H1 (cell line): Measurements from ENCODE around the gene PORCN. TPM values are rescaled to one million over a fixed set of nuclear protein-coding genes. Genes with fewer than 3 reads are reported as not detected.
A peak's percentile ranks its signal among the peaks of the same experiment; 100 is the strongest.
"Not testable (repeated sequence)": the region's sequence is repeated elsewhere in the genome, so short reads cannot be mapped to it uniquely, and the experiment has no call there.

Experiments
- CTCF ChIA-PET: fragments of 300-600 bp; sonication (Branson Sonifier 250); formaldehyde crosslinking; loops from one replicate; lab custom pipeline; 2021; ENCODE audit not compliant: partially characterized antibody; lab: Charles Lee
- POLR2A ChIA-PET: fragments of 300-600 bp; sonication (Branson Sonifier 250); formaldehyde crosslinking; loops from one replicate; lab custom pipeline; 2021; ENCODE audit warnings: inconsistent platforms; ENCODE audit not compliant: partially characterized antibody; lab: Charles Lee
- DNase-seq, 2 experiments: peaks; one replicate each; pipeline versions ENCODE4 v3.0.0 to v3.0.0-alpha.2; 2010 to 2022; ENCODE audit warnings: low spot score in 2 of 2, low read depth in 1 of 2, mixed read lengths in 1 of 2
- FAIRE-seq: peaks from 2 replicates; lab custom pipeline; 2011; peaks lifted over from hg19 to GRCh38; lab: Jason Lieb, UNC
- H2AFZ ChIP-seq: 2 replicates; pipeline ENCODE4 v1.8.1; 2012; ENCODE audit warnings: low read length, inconsistent platforms
- H2AK5ac ChIP-seq: 2 replicates; pipeline ENCODE4 v1.6.1; 2013; ENCODE audit warnings: low read depth, low read length
- H2BK120ac ChIP-seq: replicated peaks from 2 replicates; pipeline ENCODE3; 2013; ENCODE audit warnings: low read depth, low read length, inconsistent platforms
- H2BK12ac ChIP-seq: 2 replicates; pipeline ENCODE4 v1.6.1; 2013; ENCODE audit warnings: low read depth, low read length
- H2BK15ac ChIP-seq: 2 replicates; pipeline ENCODE4 v1.6.1; 2013; ENCODE audit warnings: low read length
- H2BK20ac ChIP-seq: 2 replicates; pipeline ENCODE4 v1.6.1; 2013; ENCODE audit warnings: low read length
- H2BK5ac ChIP-seq: 2 replicates; pipeline ENCODE4 v1.6.1; 2013; ENCODE audit warnings: low read depth, low read length
- H3K14ac ChIP-seq: 2 replicates; pipeline ENCODE4 v1.6.1; 2013; ENCODE audit warnings: inconsistent platforms; ENCODE audit not compliant: insufficient read length
- H3K18ac ChIP-seq: 2 replicates; pipeline ENCODE4 v1.6.1; 2013; ENCODE audit warnings: low read length; ENCODE audit errors: extremely low read depth
- H3K23ac ChIP-seq: 2 replicates; pipeline ENCODE4 v1.6.1; 2013; ENCODE audit warnings: inconsistent platforms; ENCODE audit not compliant: insufficient read length
- H3K23me2 ChIP-seq: 2 replicates; pipeline ENCODE4 v1.6.1; 2013; ENCODE audit warnings: low read depth, low read length
- H3K27ac ChIP-seq: 2 replicates; pipeline ENCODE4 v1.6.1; 2011; ENCODE audit warnings: low read depth, low read length, inconsistent platforms
- H3K27me3 ChIP-seq, 4 experiments: replicated peaks in 1 of 4; 1 replicate in 1 of 4; 2 replicates in 3 of 4; pipeline versions ENCODE4 v1.6.1 to v1.8.1; 2011 to 2013; ENCODE audit warnings: low read length in 3 of 4, mild to moderate bottlenecking in 3 of 4, inconsistent platforms in 2 of 4, mixed read lengths in 2 of 4, moderate library complexity in 1 of 4; ENCODE audit not compliant: control insufficient read depth in 3 of 4, insufficient read depth in 3 of 4; ENCODE audit errors: extremely low read depth in 1 of 4
- H3K36me3 ChIP-seq, 4 experiments: 2 replicates each; pipeline versions ENCODE4 v1.6.1 to v1.8.1; 2011 to 2013; ENCODE audit warnings: mild to moderate bottlenecking in 4 of 4, low read length in 3 of 4, moderate library complexity in 2 of 4, control low read depth in 1 of 4, inconsistent platforms in 1 of 4; ENCODE audit not compliant: insufficient read depth in 4 of 4, control insufficient read depth in 2 of 4
- H3K4ac ChIP-seq: replicated peaks from 2 replicates; pipeline ENCODE3; 2013; ENCODE audit warnings: low read length, low read depth, mixed read lengths, inconsistent platforms; ENCODE audit not compliant: insufficient read length
- H3K4me1 ChIP-seq, 4 experiments: replicated peaks in 1 of 4; 1 replicate in 1 of 4; 2 replicates in 3 of 4; pipeline versions ENCODE4 v1.6.1 to v1.8.1; 2011 to 2013; ENCODE audit warnings: low read length in 3 of 4, inconsistent platforms in 2 of 4, mixed read lengths in 1 of 4; ENCODE audit not compliant: insufficient read depth in 4 of 4, control insufficient read depth in 3 of 4
- H3K4me2 ChIP-seq, 2 experiments: 2 replicates each; pipeline versions ENCODE4 v1.6.1 to v1.8.1; 2011 to 2013; ENCODE audit warnings: low read depth in 2 of 2, low read length in 2 of 2, control low read depth in 1 of 2, inconsistent platforms in 1 of 2, mild to moderate bottlenecking in 1 of 2; ENCODE audit not compliant: insufficient read depth in 1 of 2
- H3K4me3 ChIP-seq, 4 experiments: fragments of 200-600, 300-600 bp in 1 of 4; sonication (generic), shearing (Covaris generic), sonication (Bioruptor Twin) in 1 of 4; 2 replicates each; pipeline versions ENCODE4 v1.5.1 to v1.8.1; 2011 to 2016; ENCODE audit warnings: low read length in 4 of 4, low read depth in 3 of 4, control low read depth in 2 of 4, inconsistent platforms in 2 of 4, mild to moderate bottlenecking in 2 of 4, mixed read lengths in 1 of 4, moderate library complexity in 1 of 4; ENCODE audit not compliant: insufficient read depth in 2 of 4; ENCODE audit errors: extremely low read depth in 1 of 4
- H3K56ac ChIP-seq: replicated peaks from 2 replicates; pipeline ENCODE3; 2013; ENCODE audit warnings: low read depth, mild to moderate bottlenecking, mixed read lengths, low read length, inconsistent platforms; ENCODE audit not compliant: insufficient read length
- H3K79me1 ChIP-seq: 2 replicates; pipeline ENCODE4 v1.6.1; 2013; ENCODE audit warnings: low read depth, low read length, control low read depth
- H3K79me2 ChIP-seq, 2 experiments: 2 replicates each; pipeline versions ENCODE4 v1.6.1 to v1.8.1; 2012 to 2013; ENCODE audit warnings: low read length in 2 of 2, mild to moderate bottlenecking in 2 of 2, inconsistent platforms in 1 of 2; ENCODE audit not compliant: insufficient read depth in 2 of 2, control insufficient read depth in 1 of 2
- H3K9ac ChIP-seq, 4 experiments: replicated peaks in 1 of 4; 1 replicate in 1 of 4; 2 replicates in 3 of 4; pipeline versions ENCODE4 v1.6.1 to v1.8.1; 2011 to 2013; ENCODE audit warnings: low read depth in 3 of 4, low read length in 3 of 4, control low read depth in 2 of 4, mild to moderate bottlenecking in 2 of 4, moderate library complexity in 2 of 4, inconsistent platforms in 1 of 4; ENCODE audit errors: extremely low read depth in 1 of 4
- H3K9me3 ChIP-seq, 2 experiments: 2 replicates each; pipeline versions ENCODE4 v1.6.1 to v1.8.1; 2012 to 2013; ENCODE audit warnings: mild to moderate bottlenecking in 2 of 2, moderate library complexity in 2 of 2, control low read depth in 1 of 2, inconsistent platforms in 1 of 2, low read depth in 1 of 2, low read length in 1 of 2, mixed read lengths in 1 of 2; ENCODE audit not compliant: insufficient read depth in 2 of 2
- H4K20me1 ChIP-seq, 2 experiments: replicated peaks in 1 of 2; 2 replicates each; pipeline versions ENCODE3 to v1.8.1; 2011 to 2013; ENCODE audit warnings: inconsistent platforms in 2 of 2, low read length in 2 of 2, mild to moderate bottlenecking in 1 of 2; ENCODE audit not compliant: insufficient read depth in 2 of 2, control insufficient read depth in 1 of 2
- H4K5ac ChIP-seq: 2 replicates; pipeline ENCODE4 v1.6.1; 2013; ENCODE audit warnings: low read length, low read depth, mixed read lengths, inconsistent platforms; ENCODE audit not compliant: insufficient read length
- H4K8ac ChIP-seq: 2 replicates; pipeline ENCODE4 v1.8.0; 2013; ENCODE audit warnings: mild to moderate bottlenecking, moderate library complexity, low read length, inconsistent platforms; ENCODE audit not compliant: insufficient read depth; ENCODE audit errors: extremely low read depth
- H4K91ac ChIP-seq: replicated peaks from 2 replicates; pipeline ENCODE3; 2013; ENCODE audit warnings: low read length, mixed read lengths, inconsistent platforms; ENCODE audit not compliant: insufficient read length
- WGBS, 2 experiments: shearing (Covaris generic) in 1 of 2; methylation state at CpG; one replicate each; pipeline versions ENCODE4 v1.1.6 to v1.1.7; 2013 to 2015; ENCODE audit warnings: low lambda C conversion rate in 2 of 2, mixed read lengths in 2 of 2, inconsistent platforms in 1 of 2, low coverage in 1 of 2, missing lambda C conversion rate in 1 of 2; ENCODE audit not compliant: insufficient replicate concordance in 2 of 2, insufficient coverage in 1 of 2, insufficient read length in 1 of 2; ENCODE audit errors: extremely low coverage in 1 of 2, missing lambda C conversion rate in 1 of 2; 5-methylcytosine and 5-hydroxymethylcytosine counted together
- polyA plus RNA-seq, 7 experiments: library from polyadenylated mRNA; depleted of rRNA in 3 of 7; stranded (reverse) in 5 of 7; unstranded in 2 of 7; fragments of >200 nt in 5 of 7; fragments of 200-250 nt in 2 of 7; gene quantifications; 1 replicate in 5 of 7; 2 replicates in 1 of 7; 4 replicates in 1 of 7; pipeline versions ENCODE4 v1.2.1 to v1.2.3, GENCODE V29; 2011 to 2013; ENCODE audit warnings: missing spikeins in 2 of 7, mixed read lengths in 2 of 7
- total RNA-seq: library from RNA; stranded (reverse); fragmentation: NEBNext Ultra II Directional; extraction: Animal tissue kit (Norgen Biotek cat#: 25700); gene quantifications from 2 replicates; pipeline ENCODE4 v1.2.1, GENCODE V29; 2021

PORCN gene
- total and polyA plus RNA-seq, 2 of the 8 experiments (the other 6 are each of a cell fraction or from before 2014, with no cell fraction given) = 14.6 to 34.1 TPM

DNA sequence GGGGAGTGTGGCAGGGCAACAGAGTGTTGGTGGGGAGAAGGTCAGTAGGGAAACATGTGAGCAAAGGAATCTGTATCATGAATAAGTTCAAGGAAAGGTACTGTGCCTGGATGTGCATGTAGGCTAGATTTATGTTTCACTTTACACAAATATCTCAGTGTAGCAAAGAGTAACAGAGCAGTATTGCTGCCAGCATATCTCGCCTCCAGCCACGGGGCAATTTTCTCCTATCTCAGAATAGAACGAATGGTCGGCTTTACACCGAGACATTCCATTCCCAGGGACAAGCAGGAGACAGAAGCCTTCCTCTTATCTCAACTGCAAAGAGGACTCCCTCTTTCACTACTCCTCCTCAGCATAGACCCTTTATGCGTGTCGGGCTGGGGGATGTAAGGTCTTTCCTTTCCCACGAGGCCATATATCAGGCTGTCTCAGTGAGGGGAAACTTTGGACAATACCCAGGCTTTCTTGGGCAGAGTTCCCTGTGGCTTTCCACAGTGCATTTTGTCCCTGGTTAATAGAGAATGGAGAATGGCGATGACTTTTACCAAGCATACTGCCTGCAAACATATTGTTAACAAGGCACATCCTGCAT, 47.0 kb downstream of the PORCN start:
- H3K27ac ChIP-seq, H4K5ac ChIP-seq, H2BK15ac ChIP-seq, H3K56ac ChIP-seq, H4K20me1 ChIP-seq, CTCF ChIA-PET, H3K4me3 ChIP-seq, H2BK5ac ChIP-seq, H3K4me1 ChIP-seq, H2BK20ac ChIP-seq, H3K23ac ChIP-seq, H3K4me2 ChIP-seq, POLR2A ChIA-PET, H4K91ac ChIP-seq, H2AFZ ChIP-seq, H4K8ac ChIP-seq, H3K14ac ChIP-seq, DNase-seq, H2AK5ac ChIP-seq, H2BK12ac ChIP-seq, H3K23me2 ChIP-seq, H2BK120ac ChIP-seq, H3K18ac ChIP-seq, H3K79me1 ChIP-seq, H3K9me3 ChIP-seq, H3K36me3 ChIP-seq, H3K4ac ChIP-seq, H3K27me3 ChIP-seq, H3K9ac ChIP-seq, H3K79me2 ChIP-seq: not testable (repeated sequence)
- FAIRE-seq = peak; percentile 55
- 90% methylated on average over 9 of the region's 9 CpGs; no CpG with 5 or more reads in 1 of the 2 experiments for WGBS, 2 experiments
